Cerebellar cortex (tissue), 1 donor: ENCODE data around the gene DTX1.

Experiments
- DNase-seq: peaks from one replicate; pipeline ENCODE4 v3.0.0-alpha.2; 2015; ENCODE audit warnings: low spot score

DTX1 gene

GRCh38 chr12:113056631-113057488, at the start of gene DTX1:
Gene DTX1, plus strand, starts transcription at chr12:113056730. Its CDS starts 1,463 bp downstream, at chr12:113058193.
- DNase-seq = no peak

DNA sequence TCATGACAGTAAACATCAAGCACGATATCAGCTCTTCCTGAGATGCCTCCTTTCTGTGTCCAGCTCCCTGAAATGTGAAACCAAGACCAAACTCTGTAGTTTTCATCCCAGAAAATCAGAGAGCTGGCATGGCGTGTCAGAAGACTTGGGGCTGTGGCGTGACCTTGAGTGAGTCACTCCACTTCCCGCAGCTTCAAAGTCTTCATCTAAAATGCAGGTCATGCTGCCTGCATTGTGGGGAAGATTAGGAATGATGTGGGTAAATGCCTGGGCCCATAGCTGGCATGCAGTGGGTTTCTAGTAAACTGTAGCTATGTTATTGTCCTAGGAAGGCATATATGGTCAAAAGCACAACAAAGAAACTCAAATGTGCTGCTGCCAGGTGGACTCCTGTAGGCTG, 49.4 kb upstream of the DTX1 start:
- DNase-seq = no peak

- no peak for DNase-seq
Observed at GRCh38 chr12:113010701-113011100, 45.8 kb upstream of the DTX1 start.

GRCh38 chr12:113014565-113014964, 42.0 kb upstream of the DTX1 start:
- no peak for DNase-seq

- no peak for DNase-seq
Observed at GRCh38 chr12:113016796-113017195, 39.7 kb upstream of the DTX1 start.

- no peak for DNase-seq
Observed at GRCh38 chr12:113019025-113019424, 37.5 kb upstream of the DTX1 start.

DNA sequence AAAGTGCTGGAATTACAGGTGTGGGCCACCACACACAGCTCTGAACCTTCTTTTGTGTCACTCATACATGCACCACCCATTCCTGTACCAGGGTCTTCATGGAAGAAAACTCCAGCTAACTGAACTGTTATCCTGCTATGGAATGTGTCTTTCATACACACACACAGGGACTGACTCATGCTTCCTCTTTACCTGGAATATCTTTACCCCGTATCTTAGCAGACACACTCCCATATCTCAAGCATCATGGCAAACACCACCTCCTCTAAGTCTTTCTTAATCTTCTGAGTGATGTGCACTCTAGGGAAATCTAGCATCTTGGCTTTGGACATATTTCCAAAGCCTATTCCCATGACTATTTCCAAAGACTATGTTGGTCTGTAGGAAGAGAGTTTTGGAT, 35.0 kb upstream of the DTX1 start:
- DNase-seq = no peak

DNA sequence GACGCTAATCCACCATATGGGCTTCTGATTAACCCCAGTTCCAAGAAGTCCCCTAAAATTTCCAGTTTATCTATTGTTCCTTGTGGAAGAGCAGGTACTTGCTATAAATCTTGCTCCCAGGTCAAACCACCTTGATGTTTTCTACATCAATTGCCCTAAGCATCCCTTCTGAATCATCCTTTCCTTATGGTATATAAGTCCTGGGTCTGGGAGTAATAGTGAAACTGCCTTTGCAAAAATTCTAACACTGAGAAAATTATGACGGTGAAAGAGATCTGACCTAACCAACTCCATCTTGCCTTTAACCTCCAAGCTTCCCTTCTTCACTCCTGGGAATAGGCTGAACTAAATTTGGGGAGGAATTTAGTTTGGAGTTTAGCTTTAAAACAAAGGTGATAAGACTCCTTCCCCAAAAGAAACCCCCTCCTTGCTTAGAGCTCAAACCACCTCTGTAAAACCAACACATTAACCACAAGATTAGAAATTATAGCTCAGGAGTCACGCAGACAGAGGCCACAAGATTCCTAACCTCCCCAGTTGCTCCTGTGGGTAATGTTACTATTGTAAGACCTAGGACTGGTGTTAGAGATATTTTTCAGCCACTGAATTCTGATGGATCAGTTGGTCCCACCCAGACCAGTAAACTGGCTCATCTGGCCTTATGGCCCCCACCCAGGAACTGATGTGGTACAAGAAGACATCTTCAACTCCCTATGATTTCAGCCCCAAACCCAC, 33.8 kb upstream of the DTX1 start:
- no peak for DNase-seq

- no peak for DNase-seq
Observed at GRCh38 chr12:113027726-113028125, 28.8 kb upstream of the DTX1 start.

- DNase-seq = peak; percentile 92
Observed at GRCh38 chr12:113030875-113031525, 25.5 kb upstream of the DTX1 start.

- no peak for DNase-seq
Observed at GRCh38 chr12:113039911-113040445, 16.6 kb upstream of the DTX1 start.

DNA sequence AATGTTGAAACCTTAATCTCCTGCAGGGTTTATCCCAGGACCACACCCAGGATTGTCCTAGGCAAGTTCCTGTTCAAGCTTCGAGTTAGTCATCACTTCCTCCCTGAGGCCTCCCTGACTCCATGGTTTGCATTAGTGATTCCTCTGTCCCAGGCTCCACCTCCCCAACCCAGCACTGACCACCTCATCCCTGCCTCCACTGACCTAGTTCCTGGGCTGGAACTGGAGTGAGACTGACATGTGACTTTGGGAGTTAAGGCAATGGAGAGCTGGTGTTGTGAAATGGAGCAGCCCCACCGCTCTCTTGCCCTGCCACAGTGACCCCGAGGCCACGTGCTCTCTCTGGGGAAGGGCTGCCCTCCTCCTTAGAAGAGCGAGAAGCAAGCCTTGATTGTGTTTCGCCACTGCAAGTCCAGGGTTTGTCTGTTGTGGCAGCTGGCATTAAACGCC, 15.8 kb upstream of the DTX1 start:
- DNase-seq = no peak

GRCh38 chr12:113041560-113041959, 15.0 kb upstream of the DTX1 start:
- DNase-seq = no peak

GRCh38 chr12:113043240-113043639, 13.3 kb upstream of the DTX1 start:
- no peak for DNase-seq

DNA sequence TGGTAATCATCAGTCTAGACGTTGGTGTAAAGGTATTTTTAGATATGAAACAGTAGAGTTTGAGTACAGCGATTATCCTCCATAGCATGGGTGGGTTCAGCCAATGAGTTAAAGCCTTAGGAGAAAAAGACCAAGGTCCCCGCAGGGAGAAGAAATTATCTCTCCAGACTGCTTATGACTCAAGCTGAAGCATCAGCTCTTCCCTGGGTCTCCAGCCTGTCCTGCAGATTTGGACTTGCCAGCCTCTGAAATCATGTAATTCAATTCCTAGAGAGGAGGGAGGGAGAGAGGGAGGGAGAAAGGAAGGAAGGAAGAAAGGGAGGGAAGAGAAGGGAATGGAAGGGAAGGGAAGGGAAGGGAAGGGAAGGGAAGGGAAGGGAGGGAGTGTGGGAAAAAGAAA, 12.0 kb upstream of the DTX1 start:
- DNase-seq = no peak

DNA sequence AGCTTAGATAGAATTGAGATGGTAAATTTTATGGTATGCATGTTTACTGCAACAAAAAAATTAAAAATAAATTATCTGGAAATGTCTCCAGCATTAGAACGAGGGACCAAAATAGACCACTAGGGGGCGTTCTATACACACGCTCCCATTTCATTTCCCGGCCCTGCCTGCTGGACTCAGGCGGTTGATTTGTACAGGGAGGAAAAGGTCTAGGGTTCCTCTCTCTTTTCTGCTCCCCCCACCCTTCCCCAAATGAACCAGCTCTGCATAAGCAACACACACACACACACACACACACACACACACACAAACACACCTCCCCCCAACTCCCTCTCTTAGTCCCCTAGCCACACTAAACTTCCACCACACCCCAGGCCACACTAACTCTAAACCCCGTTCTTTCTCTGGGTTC, 7.8 kb upstream of the DTX1 start:
- peak; percentile 77 for DNase-seq

DNA sequence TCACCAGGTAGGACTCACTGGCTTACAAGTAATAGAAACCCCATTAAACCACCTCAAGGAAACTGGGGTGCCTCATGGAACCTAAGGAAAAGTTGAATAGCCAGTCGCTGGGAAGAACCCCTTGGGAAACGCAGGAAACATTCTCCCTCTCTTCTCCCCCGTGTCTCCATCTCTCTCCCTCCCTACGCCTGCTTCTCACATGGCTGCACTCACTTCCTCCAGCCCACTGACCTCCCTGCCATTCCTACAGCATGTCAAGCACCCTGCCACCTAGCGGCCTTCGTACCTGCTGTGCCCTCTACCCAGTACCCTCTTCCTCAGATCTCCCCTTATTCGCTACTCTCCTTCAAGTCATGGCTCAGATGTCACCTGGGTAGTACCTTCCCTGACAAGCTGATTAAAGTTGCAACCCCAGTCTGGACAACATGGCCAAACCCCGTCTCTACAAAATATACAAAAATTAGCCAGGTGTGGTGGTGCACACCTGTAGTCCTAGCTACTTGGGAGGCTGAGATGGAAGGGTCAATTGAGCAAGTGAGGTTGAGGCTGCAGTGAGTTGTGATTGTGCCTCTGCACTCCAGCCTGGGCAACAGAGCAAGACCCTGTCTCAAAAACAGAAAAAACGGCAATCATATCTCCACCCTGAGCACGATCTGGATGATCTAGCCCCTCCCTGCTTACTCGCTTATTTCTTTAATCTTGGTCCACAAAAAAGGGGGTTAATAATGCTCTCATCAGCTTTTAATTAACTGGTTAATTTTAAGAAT, 6.4 kb upstream of the DTX1 start:
- DNase-seq = no peak

DNA sequence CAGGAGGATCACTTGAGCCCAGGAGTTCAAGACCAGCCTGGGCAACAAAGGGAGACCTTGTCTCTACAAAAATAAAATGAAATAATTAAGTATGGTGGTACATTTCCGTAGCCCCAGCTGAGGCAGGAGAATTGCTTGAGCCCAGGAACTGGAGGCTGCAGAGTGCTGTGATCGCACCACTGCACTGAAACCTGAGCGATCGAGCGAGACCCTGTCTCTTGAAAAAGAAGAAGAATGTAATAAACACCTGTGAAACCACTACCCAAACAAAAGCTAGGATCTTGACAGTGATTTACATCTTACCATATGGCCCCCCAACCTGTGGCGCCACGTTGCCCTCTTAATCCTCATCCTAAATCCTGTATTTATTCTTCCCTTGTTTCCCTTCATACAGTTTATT, 5.7 kb upstream of the DTX1 start:
- DNase-seq = no peak

DNA sequence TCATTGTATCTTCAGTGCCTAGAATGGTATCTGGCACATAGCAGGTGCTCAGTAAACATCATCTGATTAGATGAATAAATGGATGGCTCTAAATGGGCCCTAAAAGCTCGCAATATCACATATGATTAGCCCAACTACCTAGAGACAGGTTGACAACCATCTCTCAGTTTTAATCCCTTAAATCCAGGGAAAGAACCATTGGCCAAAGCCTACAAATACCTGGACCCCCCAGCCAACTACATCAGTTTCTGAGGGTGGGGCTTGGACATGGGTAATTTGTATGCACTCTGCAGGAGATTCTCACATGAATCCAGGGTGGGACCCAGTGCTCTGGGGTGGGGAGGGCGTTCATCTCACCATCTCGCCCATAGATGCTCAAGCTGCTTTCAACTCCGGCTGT, 4.8 kb upstream of the DTX1 start:
- DNase-seq = no peak

DNA sequence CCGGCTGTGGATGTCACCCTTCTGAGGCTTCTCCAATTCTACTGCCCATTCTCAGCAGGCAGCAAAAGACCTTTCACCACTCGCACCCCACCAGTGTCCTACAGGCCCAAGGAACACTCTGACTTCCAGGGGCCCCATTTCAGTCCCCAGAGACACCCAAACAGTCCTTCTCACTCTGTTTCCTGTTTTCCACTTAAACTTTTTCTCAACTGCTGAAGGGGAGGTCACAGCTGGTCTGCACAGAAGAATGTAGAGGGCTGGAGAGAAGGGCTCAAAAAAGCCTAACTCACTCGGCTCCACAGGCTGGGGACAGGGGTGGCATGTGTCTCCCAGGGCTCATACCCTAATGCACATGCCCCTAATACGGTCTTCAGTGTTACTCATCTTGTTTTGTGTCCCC, 4.2 kb upstream of the DTX1 start:
- no peak for DNase-seq

GRCh38 chr12:113054948-113055486, 1.5 kb upstream of the DTX1 start:
- no peak for DNase-seq
